Uterus (tissue), 4 donors: ENCODE results near the gene PTPRD. TPM values are rescaled to one million over a fixed set of nuclear protein-coding genes. Genes with fewer than 3 reads are reported as not detected.

Experiments
- DNase-seq, 2 donors: peaks; one replicate each; pipeline ENCODE4 v3.0.0-alpha.2; 2019 to 2020
- H3K27ac ChIP-seq, 2 donors: fragments of 200-600 bp; sonication (generic); 1 replicate in 1 of 2; 2 replicates in 1 of 2; pipeline ENCODE4 v1.5.1; 2016 to 2018
- H3K27me3 ChIP-seq, 2 donors: fragments of 200-600 bp; sonication (generic); one replicate each; pipeline ENCODE4 v1.5.1; 2018 to 2019; ENCODE audit warnings: control low read depth in 1 of 2
- H3K36me3 ChIP-seq, 2 donors: fragments of 200-600 bp; sonication (generic); one replicate each; pipeline ENCODE4 v1.5.1; 2019; ENCODE audit warnings: control low read depth in 1 of 2
- H3K4me1 ChIP-seq, 2 donors: fragments of 200-600 bp; sonication (generic); one replicate each; pipeline ENCODE4 v1.5.1; 2018 to 2019; ENCODE audit warnings: control low read depth in 1 of 2
- H3K4me3 ChIP-seq, 2 donors: fragments of 200-600 bp; sonication (generic); 1 replicate in 1 of 2; 2 replicates in 1 of 2; pipeline ENCODE4 v1.5.1; 2018 to 2019; ENCODE audit warnings: mild to moderate bottlenecking in 1 of 2
- H3K9me3 ChIP-seq, 2 donors: fragments of 200-600 bp; sonication (generic); one replicate each; pipeline ENCODE4 v1.5.1; 2019; ENCODE audit warnings: control low read depth in 1 of 2
- CTCF ChIP-seq, 4 experiments: fragments of 200-600 bp in 2 of 4; fragments of 450-650 bp in 2 of 4; sonication (generic) in 2 of 4; IDR thresholded peaks; one replicate each; pipeline ENCODE4 v1.5.1; 2016 to 2019; ENCODE audit warnings: antibody characterized with exemption in 4 of 4, mild to moderate bottlenecking in 2 of 4, moderate library complexity in 1 of 4
- POLR2A ChIP-seq, 2 donors: fragments of 450-650 bp; IDR thresholded peaks; one replicate each; pipeline ENCODE4 v1.6.1; 2016; ENCODE audit warnings: antibody characterized with exemption in 2 of 2, mild to moderate bottlenecking in 1 of 2, moderate library complexity in 1 of 2
- intact Hi-C: fragments of 100-400 bp; cut with DNase I; formaldehyde crosslinking; loops from one replicate; pipeline ENCODE4 v1.15.1; 2023; ENCODE audit warnings: low total_unique reads
- total RNA-seq, 4 donors: library from RNA; depleted of rRNA in 3 of 4; stranded (reverse); fragments of >200 nt in 3 of 4; gene quantifications; one replicate each; pipeline versions ENCODE4 v1.1.0 to v1.2.4, GENCODE V29; 2014 to 2023
- donor health status: DM: yes; HTN: yes; CAD: no.

Gene PTPRD
- total RNA-seq, 4 donors from 2014 or later = 1.2 to 136 (median 26.4) TPM

GRCh38 chr9:8887369-8887768, 1725.4 kb downstream of the PTPRD start:
- TF ChIP-seq CTCF (IDR thresholded peaks at IDR 0.05) (no peak), POLR2A (IDR thresholded peaks at IDR 0.05) (no peak)
- no peak overlapping the region for H3K27ac ChIP-seq
- H3K9me3 ChIP-seq = no peaks in the 10 kb centered on the region
- no peaks in the 10 kb centered on the region for H3K27me3 ChIP-seq
- DNase-seq = no peak
- intact Hi-C loops = no loop called here
- no peak overlapping the region for H3K4me3 ChIP-seq
- H3K36me3 ChIP-seq = no peaks in the 10 kb centered on the region
- no peaks in the 10 kb centered on the region for H3K4me1 ChIP-seq

GRCh38 chr9:8883321-8883720, 1729.5 kb downstream of the PTPRD start:
- Histone ChIP-seq H3K27me3 (no peaks in the 10 kb centered on the region), H3K4me3 (no peak overlapping the region), H3K27ac (no peak overlapping the region), H3K36me3 (no peaks in the 10 kb centered on the region), H3K9me3 (no peaks in the 10 kb centered on the region), H3K4me1 (no peaks in the 10 kb centered on the region)
- intact Hi-C loops = no loop called here
- no peak for TF ChIP-seq CTCF (IDR thresholded peaks at IDR 0.05)
- DNase-seq = no peak

GRCh38 chr9:8880060-8880459, 1732.7 kb downstream of the PTPRD start:
- Histone ChIP-seq H3K27me3 (no peaks in the 10 kb centered on the region), H3K27ac (no peak overlapping the region), H3K4me1 (no peaks in the 10 kb centered on the region), H3K9me3 (no peaks in the 10 kb centered on the region), H3K36me3 (no peaks in the 10 kb centered on the region), H3K4me3 (no peak overlapping the region)
- intact Hi-C loops = no loop called here
- TF ChIP-seq POLR2A (IDR thresholded peaks at IDR 0.05) (no peak), CTCF (IDR thresholded peaks at IDR 0.05) (no peak)
- no peak for DNase-seq

GRCh38 chr9:8879284-8879683, 1733.5 kb downstream of the PTPRD start:
- Histone ChIP-seq H3K27me3 (no peaks in the 10 kb centered on the region), H3K4me3 (no peak overlapping the region), H3K4me1 (no peaks in the 10 kb centered on the region), H3K36me3 (no peaks in the 10 kb centered on the region), H3K27ac (no peak overlapping the region), H3K9me3 (no peaks in the 10 kb centered on the region)
- intact Hi-C loops = no loop called here
- DNase-seq = no peak
- no peak for TF ChIP-seq CTCF (IDR thresholded peaks at IDR 0.05)
- TF ChIP-seq POLR2A (IDR thresholded peaks at IDR 0.05) = no peak

GRCh38 chr9:8877753-8878494, 1734.9 kb downstream of the PTPRD start:
- no peaks in the 10 kb centered on the region for H3K36me3 ChIP-seq
- DNase-seq = no peak
- TF ChIP-seq POLR2A (IDR thresholded peaks at IDR 0.05) (no peak), CTCF (IDR thresholded peaks at IDR 0.05) (no peak)
- no peaks in the 10 kb centered on the region for H3K4me1 ChIP-seq
- intact Hi-C loops = no loop called here
- no peaks in the 10 kb centered on the region for H3K9me3 ChIP-seq
- H3K27ac ChIP-seq = no peak overlapping the region
- H3K27me3 ChIP-seq = no peaks in the 10 kb centered on the region
- no peak overlapping the region for H3K4me3 ChIP-seq
